Measurements from ENCODE around the gene CPED1.

- TF ChIP-seq CTCF (IDR thresholded peaks at IDR 0.05 in 2 of 3, conservative IDR thresholded peaks at IDR 0.05 in 1 of 3; ENCODE audit: control insufficient read depth in 2 of 3, extremely low read depth in 1 of 3, insufficient read depth in 1 of 3, low read depth in 3 of 3, low read length in 3 of 3): no peak
- no peak for TF ChIP-seq HCFC1 (IDR thresholded peaks at IDR 0.05; ENCODE audit: low read length)
- no peak for TF ChIP-seq EP300 (IDR thresholded peaks at IDR 0.05; ENCODE audit: borderline replicate concordance in 1 of 2, control insufficient read depth in 1 of 2, low read depth in 2 of 2, low read length in 2 of 2)
- no peak for TF ChIP-seq SP1 (IDR thresholded peaks at IDR 0.05; ENCODE audit: low read depth, low read length)
- TF ChIP-seq ZNF622 (IDR thresholded peaks at IDR 0.05): no peak
Measured at GRCh38 chr7:121058975-121059374, 70.5 kb downstream of the CPED1 start.
